GM23338 (cell line): ENCODE data around the gene BCAR3. TPM values are rescaled to one million over a fixed set of nuclear protein-coding genes. Genes with fewer than 3 reads are reported as not detected.

Experiments
- ATAC-seq: fragments of 200-7000 bp; cut with Tn5 transposase; 3 replicates; pipeline ENCODE4 v1.9.1; 2020
- DNase-seq: peaks from one replicate; pipeline ENCODE4 v3.0.0-alpha.2; 2015; ENCODE audit warnings: low spot score
- H2AFZ ChIP-seq: fragments of 200-600 bp; sonication (generic); 2 replicates; pipeline ENCODE4 v1.8.0; 2016; ENCODE audit warnings: antibody characterized with exemption, mild to moderate bottlenecking, moderate library complexity
- H3F3A ChIP-seq: fragments of 200-600 bp; sonication (generic); replicated peaks from 2 replicates; pipeline ENCODE4 v1.8.0; 2017; ENCODE audit warnings: antibody characterized with exemption, mixed run types, low read depth
- H3K27ac ChIP-seq: fragments of 200-600 bp; sonication (generic); 2 replicates; pipeline ENCODE4 v1.6.1; 2016; ENCODE audit warnings: low read depth
- H3K27me3 ChIP-seq: fragments of 200-600 bp; sonication (generic); 2 replicates; pipeline ENCODE4 v1.8.0; 2016; ENCODE audit warnings: mild to moderate bottlenecking, mixed run types, moderate library complexity; ENCODE audit not compliant: insufficient read depth
- H3K36me3 ChIP-seq: fragments of 200-600 bp; sonication (generic); 2 replicates; pipeline ENCODE4 v1.8.0; 2016; ENCODE audit warnings: mild to moderate bottlenecking; ENCODE audit not compliant: insufficient read depth
- H3K4me1 ChIP-seq: fragments of 200-600 bp; sonication (generic); 2 replicates; pipeline ENCODE4 v1.8.0; 2016; ENCODE audit warnings: mild to moderate bottlenecking, moderate library complexity; ENCODE audit not compliant: insufficient read depth
- H3K4me2 ChIP-seq: fragments of 200-600 bp; sonication (generic); 2 replicates; pipeline ENCODE4 v1.7.1; 2017; ENCODE audit warnings: mixed run types
- H3K4me3 ChIP-seq: fragments of 200-600 bp; sonication (generic); 2 replicates; pipeline ENCODE4 v1.6.1; 2016; ENCODE audit warnings: mixed run types
- H3K79me2 ChIP-seq: fragments of 200-600 bp; sonication (generic); replicated peaks from 2 replicates; pipeline ENCODE4 v1.8.0; 2017; ENCODE audit warnings: mild to moderate bottlenecking; ENCODE audit not compliant: insufficient read depth
- H3K9me2 ChIP-seq: fragments of 200-600 bp; sonication (generic); 2 replicates; pipeline ENCODE4 v1.8.0; 2017; ENCODE audit not compliant: insufficient read depth
- H4K20me1 ChIP-seq: fragments of 200-600 bp; sonication (generic); replicated peaks from 2 replicates; pipeline ENCODE4 v1.8.0; 2017; ENCODE audit warnings: mild to moderate bottlenecking; ENCODE audit not compliant: insufficient read depth
- H3K27ac Mint-ChIP-seq: 2 replicates; pipeline ENCODE4 v1.8.0; 2020; ENCODE audit warnings: inconsistent platforms, mild to moderate bottlenecking, moderate library complexity, mixed read lengths
- H3K27me3 Mint-ChIP-seq: 3 replicates; pipeline ENCODE4 v1.8.0; 2022; ENCODE audit warnings: low read depth, mild to moderate bottlenecking, moderate library complexity, mixed read lengths, inconsistent platforms; ENCODE audit not compliant: insufficient read depth, poor library complexity
- H3K36me3 Mint-ChIP-seq: 3 replicates; pipeline ENCODE4 v1.8.0; 2021; ENCODE audit warnings: low read depth, mild to moderate bottlenecking, inconsistent platforms, moderate library complexity, mixed read lengths
- H3K4me1 Mint-ChIP-seq: 3 replicates; pipeline ENCODE4 v1.8.0; 2020; ENCODE audit warnings: mild to moderate bottlenecking, inconsistent platforms, mixed read lengths
- H3K4me3 Mint-ChIP-seq: 3 replicates; pipeline ENCODE4 v1.8.0; 2021; ENCODE audit warnings: moderate library complexity, mild to moderate bottlenecking, inconsistent platforms, mixed read lengths
- H3K9me3 Mint-ChIP-seq: 3 replicates; pipeline ENCODE4 v1.8.0; 2020; ENCODE audit warnings: moderate library complexity, mild to moderate bottlenecking, inconsistent platforms, mixed read lengths
- JUNB ChIP-seq: IDR thresholded peaks from one replicate; pipeline ENCODE4 v1.6.1; 2016; ENCODE audit warnings: antibody characterized with exemption; ENCODE audit not compliant: unreplicated experiment
- NANOG ChIP-seq: IDR thresholded peaks from 2 replicates; pipeline ENCODE4 v1.6.1; 2016; ENCODE audit warnings: antibody characterized with exemption, borderline replicate concordance
- POLR2AphosphoS5 ChIP-seq: IDR thresholded peaks from 2 replicates; pipeline ENCODE4 v1.6.1; 2016; ENCODE audit warnings: antibody characterized with exemption, low read depth
- ZNF114 ChIP-seq: fragments of 250-450 bp; sonication (Bioruptor Pico); IDR thresholded peaks from 2 replicates; pipeline ENCODE4 v1.5.0; 2020; ENCODE audit warnings: mild to moderate bottlenecking, moderate library complexity
- polyA plus RNA-seq: library from polyadenylated mRNA; unstranded; fragments of >200 nt; fragmentation: Nextera tagmentation; extraction: Ambion mirVana; gene quantifications from 2 replicates; pipeline ENCODE4 v1.2.1, GENCODE V29; 2016
- total RNA-seq: library from RNA; depleted of rRNA; stranded (reverse); fragments of >200 nt; shearing (Covaris generic); gene quantifications from 2 replicates; pipeline ENCODE4 v1.2.3, GENCODE V29; 2014
- TF ChIP-seq, protein P1 (sequence below): fragments of 250-450 bp; sonication (Bioruptor Pico); IDR thresholded peaks from 2 replicates; pipeline ENCODE4 v1.5.0; 2020; ENCODE audit warnings: mild to moderate bottlenecking, moderate library complexity
- TF ChIP-seq, protein P2 (sequence below): IDR thresholded peaks from 2 replicates; pipeline ENCODE4 v1.6.1; 2016; ENCODE audit warnings: antibody characterized with exemption

BCAR3 gene
- total and polyA plus RNA-seq, 2 experiments from 2014 or later: 5.5 to 9.7 TPM

DNA sequence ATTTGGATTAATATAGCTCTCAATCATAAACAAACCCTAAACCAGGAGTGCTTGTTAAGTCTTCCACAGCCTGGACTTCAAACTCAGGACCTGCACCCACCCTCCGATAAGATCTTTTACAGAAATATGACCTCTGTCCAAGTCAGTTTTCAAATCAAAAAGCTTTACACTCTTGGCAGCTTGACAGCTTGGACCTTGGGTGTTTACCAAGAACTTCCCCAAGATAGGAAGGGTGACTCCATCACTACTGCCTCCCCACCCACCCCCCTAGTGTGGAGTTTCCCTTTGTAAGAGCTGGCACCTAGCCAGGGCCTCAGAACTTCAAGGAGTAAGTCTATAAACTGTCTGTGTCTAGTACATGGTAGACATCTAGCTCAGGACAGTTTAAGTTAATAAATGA is 9.6 kb downstream of the BCAR3 start (continued):
- TF ChIP-seq, protein P1, sequence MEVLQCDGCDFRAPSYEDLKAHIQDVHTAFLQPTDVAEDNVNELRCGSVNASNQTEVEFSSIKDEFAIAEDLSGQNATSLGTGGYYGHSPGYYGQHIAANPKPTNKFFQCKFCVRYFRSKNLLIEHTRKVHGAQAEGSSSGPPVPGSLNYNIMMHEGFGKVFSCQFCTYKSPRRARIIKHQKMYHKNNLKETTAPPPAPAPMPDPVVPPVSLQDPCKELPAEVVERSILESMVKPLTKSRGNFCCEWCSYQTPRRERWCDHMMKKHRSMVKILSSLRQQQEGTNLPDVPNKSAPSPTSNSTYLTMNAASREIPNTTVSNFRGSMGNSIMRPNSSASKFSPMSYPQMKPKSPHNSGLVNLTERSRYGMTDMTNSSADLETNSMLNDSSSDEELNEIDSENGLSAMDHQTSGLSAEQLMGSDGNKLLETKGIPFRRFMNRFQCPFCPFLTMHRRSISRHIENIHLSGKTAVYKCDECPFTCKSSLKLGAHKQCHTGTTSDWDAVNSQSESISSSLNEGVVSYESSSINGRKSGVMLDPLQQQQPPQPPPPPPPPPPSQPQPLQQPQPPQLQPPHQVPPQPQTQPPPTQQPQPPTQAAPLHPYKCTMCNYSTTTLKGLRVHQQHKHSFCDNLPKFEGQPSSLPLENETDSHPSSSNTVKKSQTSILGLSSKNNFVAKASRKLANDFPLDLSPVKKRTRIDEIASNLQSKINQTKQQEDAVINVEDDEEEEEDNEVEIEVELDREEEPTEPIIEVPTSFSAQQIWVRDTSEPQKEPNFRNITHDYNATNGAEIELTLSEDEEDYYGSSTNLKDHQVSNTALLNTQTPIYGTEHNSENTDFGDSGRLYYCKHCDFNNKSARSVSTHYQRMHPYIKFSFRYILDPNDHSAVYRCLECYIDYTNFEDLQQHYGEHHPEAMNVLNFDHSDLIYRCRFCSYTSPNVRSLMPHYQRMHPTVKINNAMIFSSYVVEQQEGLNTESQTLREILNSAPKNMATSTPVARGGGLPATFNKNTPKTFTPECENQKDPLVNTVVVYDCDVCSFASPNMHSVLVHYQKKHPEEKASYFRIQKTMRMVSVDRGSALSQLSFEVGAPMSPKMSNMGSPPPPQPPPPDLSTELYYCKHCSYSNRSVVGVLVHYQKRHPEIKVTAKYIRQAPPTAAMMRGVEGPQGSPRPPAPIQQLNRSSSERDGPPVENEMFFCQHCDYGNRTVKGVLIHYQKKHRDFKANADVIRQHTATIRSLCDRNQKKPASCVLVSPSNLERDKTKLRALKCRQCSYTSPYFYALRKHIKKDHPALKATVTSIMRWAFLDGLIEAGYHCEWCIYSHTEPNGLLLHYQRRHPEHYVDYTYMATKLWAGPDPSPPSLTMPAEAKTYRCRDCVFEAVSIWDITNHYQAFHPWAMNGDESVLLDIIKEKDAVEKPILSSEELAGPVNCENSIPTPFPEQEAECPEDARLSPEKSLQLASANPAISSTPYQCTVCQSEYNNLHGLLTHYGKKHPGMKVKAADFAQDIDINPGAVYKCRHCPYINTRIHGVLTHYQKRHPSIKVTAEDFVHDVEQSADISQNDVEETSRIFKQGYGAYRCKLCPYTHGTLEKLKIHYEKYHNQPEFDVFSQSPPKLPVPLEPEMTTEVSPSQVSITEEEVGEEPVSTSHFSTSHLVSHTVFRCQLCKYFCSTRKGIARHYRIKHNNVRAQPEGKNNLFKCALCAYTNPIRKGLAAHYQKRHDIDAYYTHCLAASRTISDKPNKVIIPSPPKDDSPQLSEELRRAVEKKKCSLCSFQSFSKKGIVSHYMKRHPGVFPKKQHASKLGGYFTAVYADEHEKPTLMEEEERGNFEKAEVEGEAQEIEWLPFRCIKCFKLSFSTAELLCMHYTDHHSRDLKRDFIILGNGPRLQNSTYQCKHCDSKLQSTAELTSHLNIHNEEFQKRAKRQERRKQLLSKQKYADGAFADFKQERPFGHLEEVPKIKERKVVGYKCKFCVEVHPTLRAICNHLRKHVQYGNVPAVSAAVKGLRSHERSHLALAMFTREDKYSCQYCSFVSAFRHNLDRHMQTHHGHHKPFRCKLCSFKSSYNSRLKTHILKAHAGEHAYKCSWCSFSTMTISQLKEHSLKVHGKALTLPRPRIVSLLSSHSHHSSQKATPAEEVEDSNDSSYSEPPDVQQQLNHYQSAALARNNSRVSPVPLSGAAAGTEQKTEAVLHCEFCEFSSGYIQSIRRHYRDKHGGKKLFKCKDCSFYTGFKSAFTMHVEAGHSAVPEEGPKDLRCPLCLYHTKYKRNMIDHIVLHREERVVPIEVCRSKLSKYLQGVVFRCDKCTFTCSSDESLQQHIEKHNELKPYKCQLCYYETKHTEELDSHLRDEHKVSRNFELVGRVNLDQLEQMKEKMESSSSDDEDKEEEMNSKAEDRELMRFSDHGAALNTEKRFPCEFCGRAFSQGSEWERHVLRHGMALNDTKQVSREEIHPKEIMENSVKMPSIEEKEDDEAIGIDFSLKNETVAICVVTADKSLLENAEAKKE (CRISPR knock-in tag): no peak
- no peak for TF ChIP-seq ZNF114 (CRISPR knock-in tag)

DNA sequence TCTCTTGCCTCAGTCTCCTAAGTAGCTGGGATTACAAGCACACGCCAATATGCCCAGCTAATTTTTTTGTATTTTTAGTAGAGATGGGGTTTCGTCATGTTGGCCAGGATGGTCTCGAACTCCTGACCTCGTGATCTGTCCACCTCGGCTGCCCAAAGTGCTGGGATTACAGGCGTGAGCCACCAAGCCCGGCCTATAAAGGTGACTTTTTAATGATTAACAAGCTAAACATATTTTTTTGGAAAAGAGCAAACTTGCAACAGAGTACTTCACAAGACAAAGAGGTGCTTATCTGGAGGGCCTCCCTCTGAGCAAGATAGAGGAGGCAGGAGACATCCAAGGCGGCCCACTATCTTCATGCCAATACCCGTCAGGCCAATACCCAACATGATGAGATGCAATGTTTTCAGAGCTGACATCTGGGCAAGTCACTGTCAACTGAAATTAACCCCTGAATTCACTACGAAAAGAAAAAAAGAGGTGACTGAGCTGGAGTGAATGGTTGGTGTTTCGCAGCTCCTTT is 10.5 kb downstream of the BCAR3 start:
- no peaks in the 10 kb centered on the region for H3F3A ChIP-seq
- no peak overlapping the region for H3K27ac Mint-ChIP-seq
- no peaks in the 10 kb centered on the region for H4K20me1 ChIP-seq
- no peak overlapping the region for H3K4me3 ChIP-seq
- H3K27me3 Mint-ChIP-seq: peaks cover 11% of the 10 kb centered on the region
- no peaks in the 10 kb centered on the region for H3K27me3 ChIP-seq
- peaks cover 13% of the 10 kb centered on the region for H3K4me1 ChIP-seq
- H3K4me2 ChIP-seq: no peak overlapping the region
- 0 out of 2 replicates have a peak overlapping the region, but pooled peaks have one; percentile 26 for H3K27ac ChIP-seq
- no peak overlapping the region for H2AFZ ChIP-seq
- H3K36me3 Mint-ChIP-seq: peaks cover 6% of the 10 kb centered on the region; the same call in 2 of the 3 replicates
- no peak for ATAC-seq
- no peaks in the 10 kb centered on the region for H3K9me2 ChIP-seq
- no peaks in the 10 kb centered on the region for H3K9me3 Mint-ChIP-seq
- H3K4me3 Mint-ChIP-seq: no peak overlapping the region
- DNase-seq: no peak
- peaks cover 16% of the 10 kb centered on the region for H3K4me1 Mint-ChIP-seq
- peaks cover 8% of the 10 kb centered on the region for H3K36me3 ChIP-seq
- H3K79me2 ChIP-seq: peaks cover 8% of the 10 kb centered on the region; the same call in 1 of the 2 replicates
- TF ChIP-seq POLR2AphosphoS5 (no peak), NANOG (no peak), JUNB (no peak)
- TF ChIP-seq, protein P1 (CRISPR knock-in tag): no peak
- TF ChIP-seq, protein P2, sequence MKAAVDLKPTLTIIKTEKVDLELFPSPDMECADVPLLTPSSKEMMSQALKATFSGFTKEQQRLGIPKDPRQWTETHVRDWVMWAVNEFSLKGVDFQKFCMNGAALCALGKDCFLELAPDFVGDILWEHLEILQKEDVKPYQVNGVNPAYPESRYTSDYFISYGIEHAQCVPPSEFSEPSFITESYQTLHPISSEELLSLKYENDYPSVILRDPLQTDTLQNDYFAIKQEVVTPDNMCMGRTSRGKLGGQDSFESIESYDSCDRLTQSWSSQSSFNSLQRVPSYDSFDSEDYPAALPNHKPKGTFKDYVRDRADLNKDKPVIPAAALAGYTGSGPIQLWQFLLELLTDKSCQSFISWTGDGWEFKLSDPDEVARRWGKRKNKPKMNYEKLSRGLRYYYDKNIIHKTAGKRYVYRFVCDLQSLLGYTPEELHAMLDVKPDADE: no peak
